Fibroblast of lung (primary cell): ENCODE results near the gene SLC16A9. TPM values are rescaled to one million over a fixed set of nuclear protein-coding genes. Genes with fewer than 3 reads are reported as not detected.

ENCODE experiments used
- DNase-seq, 2 donors: peaks; one replicate each; pipeline versions ENCODE4 v3.0.0 to v3.0.0-alpha.2; 2010; ENCODE audit warnings: low read depth in 2 of 2
- H2AFZ ChIP-seq: 2 replicates; pipeline ENCODE4 v1.5.1; 2012; ENCODE audit warnings: low read length, control low read depth, inconsistent platforms
- H3K27ac ChIP-seq: 2 replicates; pipeline ENCODE4 v1.5.1; 2011; ENCODE audit warnings: low read length, control low read depth; ENCODE audit not compliant: insufficient read depth
- H3K27me3 ChIP-seq: 2 replicates; pipeline ENCODE4 v1.5.1; 2011; ENCODE audit warnings: mild to moderate bottlenecking, low read length; ENCODE audit not compliant: control insufficient read depth, insufficient read depth
- H3K36me3 ChIP-seq: 2 replicates; pipeline ENCODE4 v1.5.1; 2011; ENCODE audit warnings: low read length; ENCODE audit not compliant: control insufficient read depth, insufficient read depth
- H3K4me1 ChIP-seq: 2 replicates; pipeline ENCODE4 v1.5.1; 2011; ENCODE audit warnings: low read length; ENCODE audit not compliant: control insufficient read depth, insufficient read depth; ENCODE audit errors: extremely low read depth
- H3K4me2 ChIP-seq: 2 replicates; pipeline ENCODE4 v1.5.1; 2011; ENCODE audit warnings: low read length, control low read depth; ENCODE audit not compliant: insufficient read depth; ENCODE audit errors: extremely low read depth
- H3K4me3 ChIP-seq, 4 experiments: fragments of 200-600 bp in 1 of 4; sonication (generic) in 1 of 4; replicated peaks in 1 of 4; 2 replicates each; pipeline ENCODE4 v1.5.1; 2011 to 2016; ENCODE audit warnings: low read length in 4 of 4, low read depth in 3 of 4, mild to moderate bottlenecking in 3 of 4, control low read depth in 2 of 4, inconsistent platforms in 1 of 4, mixed read lengths in 1 of 4; ENCODE audit not compliant: insufficient read depth in 1 of 4; ENCODE audit errors: control extremely low read depth in 1 of 4
- H3K79me2 ChIP-seq: 2 replicates; pipeline ENCODE4 v1.5.1; 2012; ENCODE audit warnings: mild to moderate bottlenecking, low read length, inconsistent platforms; ENCODE audit not compliant: control insufficient read depth, insufficient read depth
- H3K9ac ChIP-seq: 2 replicates; pipeline ENCODE4 v1.5.1; 2011; ENCODE audit warnings: mild to moderate bottlenecking, low read length, control low read depth; ENCODE audit not compliant: insufficient read depth
- H3K9me3 ChIP-seq: 2 replicates; pipeline ENCODE4 v1.5.1; 2012; ENCODE audit warnings: low read depth, low read length; ENCODE audit not compliant: control insufficient read depth, insufficient read depth
- H4K20me1 ChIP-seq: 2 replicates; pipeline ENCODE4 v1.5.1; 2011; ENCODE audit warnings: low read length; ENCODE audit not compliant: control insufficient read depth, insufficient read depth; ENCODE audit errors: extremely low read depth
- EZH2 ChIP-seq: IDR thresholded peaks from 2 replicates; pipeline ENCODE4 v1.5.1; 2012; ENCODE audit warnings: low read length, control low read depth, mild to moderate bottlenecking; ENCODE audit errors: missing control alignments
- polyA minus RNA-seq: library from RNA; depleted of rRNA, polyadenylated mRNA; stranded (reverse); fragments of >200 nt; gene quantifications from 2 replicates; pipeline ENCODE4 v1.2.3, GENCODE V29; 2011; ENCODE audit warnings: low replicate concordance
- polyA plus RNA-seq, 2 donors: library from polyadenylated mRNA; depleted of rRNA in 1 of 2; stranded (reverse) in 1 of 2; unstranded in 1 of 2; fragments of >200 nt; gene quantifications; 2 replicates each; pipeline ENCODE4 v1.2.1, GENCODE V29; 2011 to 2012; ENCODE audit warnings: missing spikeins in 1 of 2
- total RNA-seq: library from RNA; depleted of rRNA; stranded (reverse); fragments of >200 nt; gene quantifications from 2 replicates; pipeline ENCODE4 v1.2.1, GENCODE V29; 2014
- TF ChIP-seq, protein P1 (sequence below), 2 donors: IDR thresholded peaks in 1 of 2; conservative IDR thresholded peaks in 1 of 2; 1 replicate in 1 of 2; 2 replicates in 1 of 2; pipeline ENCODE4 v1.5.1; 2011 to 2012; ENCODE audit warnings: low read length in 2 of 2, control low read depth in 1 of 2, inconsistent platforms in 1 of 2, low read depth in 1 of 2, mild to moderate bottlenecking in 1 of 2

SLC16A9 gene
- total RNA-seq (0.26 and 0.66 TPM in 2 replicates), polyA plus RNA-seq (0.08 and 0.56 TPM in 2 replicates), polyA minus RNA-seq (not detected in 2 replicates)
- polyA plus RNA-seq (2012), result 0.06 and 0.28 TPM in 2 replicates

- Histone ChIP-seq H3K9ac (no peak within 1 kb of the TSS), H3K27me3 (peaks cover 27% of the 10 kb centered on the region), H3K9me3 (no peaks in the 10 kb centered on the region), H3K79me2 (no peaks in the 10 kb centered on the region), H3K27ac (no peak within 1 kb of the TSS), H3K4me3 (peak within 1 kb of the TSS; percentile 30 to 64 (median 49)), H3K4me2 (peak within 1 kb of the TSS; percentile 63), H2AFZ (peak within 1 kb of the TSS; percentile 12), H3K4me1 (no peaks in the 10 kb centered on the region), H3K36me3 (no peaks in the 10 kb centered on the region), H4K20me1 (no peaks in the 10 kb centered on the region)
- TF ChIP-seq, protein P1, sequence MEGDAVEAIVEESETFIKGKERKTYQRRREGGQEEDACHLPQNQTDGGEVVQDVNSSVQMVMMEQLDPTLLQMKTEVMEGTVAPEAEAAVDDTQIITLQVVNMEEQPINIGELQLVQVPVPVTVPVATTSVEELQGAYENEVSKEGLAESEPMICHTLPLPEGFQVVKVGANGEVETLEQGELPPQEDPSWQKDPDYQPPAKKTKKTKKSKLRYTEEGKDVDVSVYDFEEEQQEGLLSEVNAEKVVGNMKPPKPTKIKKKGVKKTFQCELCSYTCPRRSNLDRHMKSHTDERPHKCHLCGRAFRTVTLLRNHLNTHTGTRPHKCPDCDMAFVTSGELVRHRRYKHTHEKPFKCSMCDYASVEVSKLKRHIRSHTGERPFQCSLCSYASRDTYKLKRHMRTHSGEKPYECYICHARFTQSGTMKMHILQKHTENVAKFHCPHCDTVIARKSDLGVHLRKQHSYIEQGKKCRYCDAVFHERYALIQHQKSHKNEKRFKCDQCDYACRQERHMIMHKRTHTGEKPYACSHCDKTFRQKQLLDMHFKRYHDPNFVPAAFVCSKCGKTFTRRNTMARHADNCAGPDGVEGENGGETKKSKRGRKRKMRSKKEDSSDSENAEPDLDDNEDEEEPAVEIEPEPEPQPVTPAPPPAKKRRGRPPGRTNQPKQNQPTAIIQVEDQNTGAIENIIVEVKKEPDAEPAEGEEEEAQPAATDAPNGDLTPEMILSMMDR (conservative IDR thresholded peaks at IDR 0.05 in 1 of 2, IDR thresholded peaks at IDR 0.05 in 1 of 2; ENCODE audit: low read depth in 1 of 2, low read length in 2 of 2), result peak; percentile 19 to 33
- TF ChIP-seq EZH2, result no peak
- DNase-seq, result peak; percentile 47 to 59
These were observed at the start of gene SLC16A9 for GRCh38 chr10:59709395-59710125. Gene SLC16A9, minus strand, starts transcription at chr10:59709850. Its CDS starts 25,559 bp downstream, at chr10:59684291.

DNA sequence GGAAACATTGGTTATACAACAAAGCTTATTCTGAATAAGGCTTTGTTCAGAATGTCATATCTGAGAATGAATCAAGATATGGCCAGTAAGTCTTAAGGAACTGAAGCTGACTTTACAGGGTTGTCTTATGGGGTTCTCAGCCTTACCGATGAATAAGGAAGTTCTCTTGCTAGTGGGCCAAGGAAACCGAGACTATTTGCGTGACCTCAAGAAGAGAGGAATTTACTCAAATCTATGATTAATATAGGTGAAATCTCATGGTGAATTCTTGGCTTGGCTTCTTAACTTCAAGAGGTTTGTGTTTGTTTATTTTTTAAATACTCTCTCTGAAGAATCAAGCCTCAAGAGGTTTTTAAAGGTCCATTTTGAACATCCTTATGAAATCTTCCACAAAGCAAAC is 48.3 kb upstream of the SLC16A9 start:
- H3K4me2 ChIP-seq, result no peak overlapping the region
- no peaks in the 10 kb centered on the region for H3K79me2 ChIP-seq
- peak; percentile 10 to 98 for DNase-seq
- no peaks in the 10 kb centered on the region for H3K4me1 ChIP-seq
- H3K27ac ChIP-seq, result no peak overlapping the region
- no peaks in the 10 kb centered on the region for H3K9me3 ChIP-seq
- no peak overlapping the region for H2AFZ ChIP-seq
- H3K36me3 ChIP-seq, result no peaks in the 10 kb centered on the region
- TF ChIP-seq EZH2, result no peak
- TF ChIP-seq, protein P1 (conservative IDR thresholded peaks at IDR 0.05 in 1 of 2, IDR thresholded peaks at IDR 0.05 in 1 of 2; ENCODE audit: low read depth in 1 of 2, low read length in 2 of 2), result no peak
- H3K27me3 ChIP-seq, result no peaks in the 10 kb centered on the region
- H3K9ac ChIP-seq, result no peak overlapping the region
- H4K20me1 ChIP-seq, result no peaks in the 10 kb centered on the region
- no peak overlapping the region for H3K4me3 ChIP-seq

GRCh38 chr10:59754951-59755350 is 45.3 kb upstream of the SLC16A9 start:
- no peaks in the 10 kb centered on the region for H3K36me3 ChIP-seq
- H3K4me1 ChIP-seq, result no peaks in the 10 kb centered on the region
- no peak overlapping the region for H3K9ac ChIP-seq
- no peak overlapping the region for H3K27ac ChIP-seq
- TF ChIP-seq, protein P1 (conservative IDR thresholded peaks at IDR 0.05 in 1 of 2, IDR thresholded peaks at IDR 0.05 in 1 of 2; ENCODE audit: low read depth in 1 of 2, low read length in 2 of 2), result no peak
- TF ChIP-seq EZH2, result no peak
- H3K27me3 ChIP-seq, result no peaks in the 10 kb centered on the region
- no peaks in the 10 kb centered on the region for H3K79me2 ChIP-seq
- H3K9me3 ChIP-seq, result no peaks in the 10 kb centered on the region
- H3K4me3 ChIP-seq, result no peak overlapping the region
- no peak overlapping the region for H2AFZ ChIP-seq
- no peak overlapping the region for H3K4me2 ChIP-seq
- DNase-seq, result peak in 1 of 2 donors; percentile 82
- no peaks in the 10 kb centered on the region for H4K20me1 ChIP-seq
